Transverse colon (tissue), 4 donors: ENCODE data around the gene CYP2B6. TPM values are rescaled to one million over a fixed set of nuclear protein-coding genes. Genes with fewer than 3 reads are reported as not detected.

Experiments used
- DNase-seq: peaks from one replicate; pipeline ENCODE4 v3.0.0-alpha.2; 2019
- H3K27ac ChIP-seq, 4 donors: fragments of 200-600 bp; sonication (generic); 2 replicates each; pipeline ENCODE4 v1.5.1; 2016 to 2018; ENCODE audit warnings: inconsistent platforms in 4 of 4
- H3K27me3 ChIP-seq: fragments of 200-600 bp; sonication (generic); 2 replicates; pipeline ENCODE4 v1.5.1; 2017; ENCODE audit warnings: inconsistent platforms
- H3K36me3 ChIP-seq, 4 donors: fragments of 200-600 bp; sonication (generic); 2 replicates each; pipeline ENCODE4 v1.5.1; 2017 to 2019; ENCODE audit warnings: inconsistent platforms in 4 of 4
- H3K4me1 ChIP-seq, 4 donors: fragments of 200-600 bp; sonication (generic); 2 replicates each; pipeline ENCODE4 v1.5.1; 2017 to 2020; ENCODE audit warnings: inconsistent platforms in 4 of 4
- H3K4me3 ChIP-seq, 4 donors: fragments of 200-600 bp; sonication (generic); 1 replicate in 1 of 4; 2 replicates in 3 of 4; pipeline versions ENCODE4 v1.5.1 to v1.6.1; 2017 to 2019; ENCODE audit warnings: inconsistent platforms in 4 of 4
- H3K9me3 ChIP-seq, 2 donors: fragments of 200-600 bp; sonication (generic); 2 replicates each; pipeline ENCODE4 v1.5.1; 2017 to 2019; ENCODE audit warnings: inconsistent platforms in 2 of 2
- EP300 ChIP-seq: sonication (generic); formaldehyde crosslinking; IDR thresholded peaks from one replicate; pipeline ENCODE4 v1.6.1; 2017; ENCODE audit warnings: antibody characterized with exemption, low read depth
- POLR2A ChIP-seq: fragments of 450-650 bp; IDR thresholded peaks from one replicate; pipeline ENCODE4 v1.6.1; 2016; ENCODE audit warnings: antibody characterized with exemption, mild to moderate bottlenecking, moderate library complexity
- POLR2AphosphoS5 ChIP-seq, 3 donors: sonication (generic); formaldehyde crosslinking; IDR thresholded peaks; one replicate each; pipeline ENCODE4 v1.6.1; 2016; ENCODE audit warnings: antibody characterized with exemption in 3 of 3
- WGBS, 2 donors: methylation state at CpG; one replicate each; pipeline ENCODE4 v1.1.5; 2018; ENCODE audit warnings: low coverage in 1 of 2; 5-methylcytosine and 5-hydroxymethylcytosine counted together
- in situ Hi-C, 4 donors: fragments of 200-750 bp; cut with MboI; loops; one replicate each; pipeline versions ENCODE4 v1.15.0 to v1.15.1; 2017; ENCODE audit warnings: low sequenced_read_pairs in 3 of 4, low pct_ligation_motif_present in 1 of 4, low pct_unique_long_range_greater_than_20kb in 1 of 4
- intact Hi-C: fragments of 100-400 bp; cut with DNase I; formaldehyde crosslinking; loops from one replicate; pipeline ENCODE4 v1.15.1; 2023; ENCODE audit warnings: low total_unique reads
- total RNA-seq, 4 donors: library from RNA; depleted of rRNA; stranded (reverse); fragments of >200 nt; gene quantifications; one replicate each; pipeline ENCODE4 v1.1.0, GENCODE V29; 2016
- TF ChIP-seq, protein P1 (sequence below), 5 experiments: fragments of 200-600 bp in 3 of 5; fragments of 450-650 bp in 2 of 5; sonication (generic) in 3 of 5; IDR thresholded peaks; 1 replicate in 2 of 5; 2 replicates in 3 of 5; pipeline ENCODE4 v1.5.1; 2016 to 2017; ENCODE audit warnings: antibody characterized with exemption in 5 of 5, inconsistent platforms in 3 of 5, mild to moderate bottlenecking in 2 of 5, moderate library complexity in 1 of 5

Gene CYP2B6
- total RNA-seq, 4 donors from 2014 or later: 1.4 to 9.7 (median 5.5) TPM

DNA sequence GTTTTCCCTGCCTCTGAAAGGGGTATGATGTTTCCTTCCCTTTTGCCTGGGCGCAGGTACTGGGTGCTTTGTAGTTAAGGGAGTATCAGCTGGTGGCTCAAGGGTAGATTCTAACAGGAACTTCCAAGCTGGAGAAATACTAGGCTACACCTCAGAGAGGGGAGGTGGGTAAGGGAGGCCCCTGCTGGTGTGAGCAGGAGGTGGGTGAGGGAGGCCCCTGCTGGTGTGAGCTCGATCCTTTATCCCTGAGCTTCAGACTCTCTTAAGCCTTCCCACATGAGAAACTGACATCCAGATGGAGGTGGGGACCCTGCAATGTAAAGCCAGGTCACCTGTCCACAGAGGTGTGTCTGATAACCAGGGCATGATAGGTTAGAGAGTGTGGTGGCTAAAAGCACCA lies 32.1 kb downstream of the CYP2B6 start:
- Histone ChIP-seq H3K4me3 (no peak overlapping the region), H3K27me3 (peaks cover 13% of the 10 kb centered on the region), H3K4me1 (no peaks in the 10 kb centered on the region), H3K27ac (no peak overlapping the region), H3K9me3 (no peaks in the 10 kb centered on the region), H3K36me3 (no peaks in the 10 kb centered on the region)
- intact Hi-C loops: no loop called here
- in situ Hi-C loops: no loop called here
- DNase-seq: no peak
- WGBS, 2 donors: 74% methylated on average over 2 of the region's 2 CpGs; no CpG with 5 or more reads in 1 of the 2 donors
- TF ChIP-seq EP300: no peak
- TF ChIP-seq POLR2AphosphoS5 (IDR thresholded peaks at IDR 0.05): no peak
- TF ChIP-seq, protein P1, sequence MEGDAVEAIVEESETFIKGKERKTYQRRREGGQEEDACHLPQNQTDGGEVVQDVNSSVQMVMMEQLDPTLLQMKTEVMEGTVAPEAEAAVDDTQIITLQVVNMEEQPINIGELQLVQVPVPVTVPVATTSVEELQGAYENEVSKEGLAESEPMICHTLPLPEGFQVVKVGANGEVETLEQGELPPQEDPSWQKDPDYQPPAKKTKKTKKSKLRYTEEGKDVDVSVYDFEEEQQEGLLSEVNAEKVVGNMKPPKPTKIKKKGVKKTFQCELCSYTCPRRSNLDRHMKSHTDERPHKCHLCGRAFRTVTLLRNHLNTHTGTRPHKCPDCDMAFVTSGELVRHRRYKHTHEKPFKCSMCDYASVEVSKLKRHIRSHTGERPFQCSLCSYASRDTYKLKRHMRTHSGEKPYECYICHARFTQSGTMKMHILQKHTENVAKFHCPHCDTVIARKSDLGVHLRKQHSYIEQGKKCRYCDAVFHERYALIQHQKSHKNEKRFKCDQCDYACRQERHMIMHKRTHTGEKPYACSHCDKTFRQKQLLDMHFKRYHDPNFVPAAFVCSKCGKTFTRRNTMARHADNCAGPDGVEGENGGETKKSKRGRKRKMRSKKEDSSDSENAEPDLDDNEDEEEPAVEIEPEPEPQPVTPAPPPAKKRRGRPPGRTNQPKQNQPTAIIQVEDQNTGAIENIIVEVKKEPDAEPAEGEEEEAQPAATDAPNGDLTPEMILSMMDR (IDR thresholded peaks at IDR 0.05): no peak
- TF ChIP-seq POLR2A: no peak

DNA sequence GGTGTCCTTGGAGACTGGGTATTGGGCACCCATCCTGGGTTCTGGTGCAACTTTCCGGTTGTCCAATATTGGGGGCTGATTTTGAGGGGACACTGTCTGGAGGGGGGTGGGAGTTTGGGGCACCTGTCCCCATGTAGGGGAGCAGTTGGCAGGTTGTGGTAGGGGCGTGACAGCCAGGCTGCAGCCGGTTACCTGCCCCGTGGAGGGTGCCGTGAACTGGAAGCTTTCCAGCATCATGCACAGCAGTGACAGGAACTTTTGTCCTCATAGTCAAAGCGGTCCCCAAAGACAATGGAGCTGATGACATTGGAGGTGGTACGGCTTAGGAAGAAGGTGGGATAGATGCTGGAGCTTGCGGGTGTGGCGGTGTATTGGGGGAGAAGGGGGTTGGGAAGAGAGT lies 34.3 kb downstream of the CYP2B6 start:
- no peaks in the 10 kb centered on the region for H3K36me3 ChIP-seq
- no peaks in the 10 kb centered on the region for H3K9me3 ChIP-seq
- WGBS, 2 donors: 81 to 90% methylated on average over 2 to 9 of the region's 9 CpGs
- H3K4me1 ChIP-seq: no peaks in the 10 kb centered on the region
- no peak overlapping the region for H3K27ac ChIP-seq
- in situ Hi-C loops (no loop called here), intact Hi-C loops (no loop called here)
- TF ChIP-seq EP300: no peak
- TF ChIP-seq POLR2AphosphoS5 (IDR thresholded peaks at IDR 0.05): no peak
- TF ChIP-seq, protein P1 (IDR thresholded peaks at IDR 0.05): no peak
- TF ChIP-seq POLR2A: no peak
- H3K27me3 ChIP-seq: peaks cover 13% of the 10 kb centered on the region
- no peak overlapping the region for H3K4me3 ChIP-seq
- DNase-seq: no peak

DNA sequence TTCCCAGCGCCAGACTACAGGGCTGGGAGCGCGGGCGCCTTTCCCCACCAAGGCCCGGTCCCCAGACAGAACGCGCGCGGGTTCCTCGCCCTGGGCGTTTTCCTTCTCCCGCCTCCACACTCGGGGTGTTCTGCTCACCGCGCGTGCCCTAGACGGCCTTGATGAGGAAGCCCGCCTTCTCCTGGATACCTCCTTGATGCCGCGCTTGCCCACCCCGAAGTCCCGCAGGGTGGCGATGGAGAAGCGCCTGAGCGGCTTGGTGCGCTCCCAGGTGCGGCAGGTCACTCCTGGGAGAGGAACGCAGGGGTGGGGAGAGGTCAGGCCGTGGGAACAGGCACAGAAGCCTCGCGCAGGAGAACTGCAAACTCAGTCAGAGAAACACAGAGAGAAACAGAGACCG lies 34.8 kb downstream of the CYP2B6 start:
- Histone ChIP-seq H3K27me3 (peaks cover 13% of the 10 kb centered on the region), H3K27ac (no peak overlapping the region), H3K4me3 (no peak overlapping the region), H3K4me1 (no peaks in the 10 kb centered on the region), H3K36me3 (no peaks in the 10 kb centered on the region), H3K9me3 (no peaks in the 10 kb centered on the region)
- intact Hi-C loops: no loop called here
- in situ Hi-C loops: no loop called here
- WGBS, 2 donors: 20 to 49% methylated on average over 2 to 32 of the region's 32 CpGs
- TF ChIP-seq, protein P1 (IDR thresholded peaks at IDR 0.05): no peak
- TF ChIP-seq POLR2A (no peak), POLR2AphosphoS5 (IDR thresholded peaks at IDR 0.05) (no peak), EP300 (no peak)
- no peak for DNase-seq

DNA sequence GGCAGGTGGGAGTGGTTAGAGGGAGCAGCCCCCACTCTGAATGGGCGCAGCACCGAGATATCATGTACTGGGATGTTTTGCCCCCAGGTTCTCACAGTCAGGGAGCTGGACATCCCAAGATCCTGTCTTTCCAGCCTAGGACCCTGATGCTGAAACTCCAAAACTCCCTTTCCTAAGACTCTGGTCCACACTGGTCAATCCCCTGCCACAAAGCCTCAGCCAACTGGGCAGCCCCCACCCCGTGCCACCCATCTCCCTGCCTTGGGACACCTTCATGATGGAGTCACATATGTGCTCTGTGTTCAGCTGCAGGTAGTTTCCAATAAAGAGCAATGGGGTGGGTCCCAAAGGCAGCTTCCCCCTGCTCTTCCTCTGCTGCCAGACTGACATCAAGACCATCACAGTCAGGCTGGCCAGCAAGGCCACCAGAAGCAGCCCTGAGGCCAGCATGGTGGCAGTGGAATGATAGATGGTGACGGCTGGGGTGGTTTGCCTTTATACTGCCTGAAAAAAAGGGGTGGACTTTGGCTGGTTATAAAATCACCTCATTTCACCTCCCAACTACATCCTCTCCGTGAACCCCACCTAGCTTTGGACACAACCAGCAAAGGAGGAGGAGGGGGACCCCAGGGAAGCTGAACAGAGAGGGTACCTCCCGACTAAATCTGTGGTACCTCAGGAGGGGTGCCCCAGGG lies 36.3 kb downstream of the CYP2B6 start:
- no peaks in the 10 kb centered on the region for H3K9me3 ChIP-seq
- WGBS, 2 donors: 20 to 66% methylated on average over 1 to 6 of the region's 6 CpGs
- no peak for DNase-seq
- H3K36me3 ChIP-seq: no peaks in the 10 kb centered on the region
- intact Hi-C loops (no loop called here), in situ Hi-C loops (no loop called here)
- H3K4me1 ChIP-seq: no peaks in the 10 kb centered on the region
- H3K4me3 ChIP-seq: no peak overlapping the region
- H3K27me3 ChIP-seq: peaks cover 13% of the 10 kb centered on the region
- no peak for TF ChIP-seq EP300
- TF ChIP-seq, protein P1 (IDR thresholded peaks at IDR 0.05): no peak
- H3K27ac ChIP-seq: no peak overlapping the region
